Retina (tissue), 1 donor: ENCODE measurements around the gene PTPN22.
"Not testable (repeated sequence)": the region's sequence is repeated elsewhere in the genome, so short reads cannot be mapped to it uniquely, and the experiment has no call there.

Experiments used
- DNase-seq: peaks from one replicate; pipeline ENCODE4 v3.0.0-alpha.2; 2016

PTPN22 gene

DNA sequence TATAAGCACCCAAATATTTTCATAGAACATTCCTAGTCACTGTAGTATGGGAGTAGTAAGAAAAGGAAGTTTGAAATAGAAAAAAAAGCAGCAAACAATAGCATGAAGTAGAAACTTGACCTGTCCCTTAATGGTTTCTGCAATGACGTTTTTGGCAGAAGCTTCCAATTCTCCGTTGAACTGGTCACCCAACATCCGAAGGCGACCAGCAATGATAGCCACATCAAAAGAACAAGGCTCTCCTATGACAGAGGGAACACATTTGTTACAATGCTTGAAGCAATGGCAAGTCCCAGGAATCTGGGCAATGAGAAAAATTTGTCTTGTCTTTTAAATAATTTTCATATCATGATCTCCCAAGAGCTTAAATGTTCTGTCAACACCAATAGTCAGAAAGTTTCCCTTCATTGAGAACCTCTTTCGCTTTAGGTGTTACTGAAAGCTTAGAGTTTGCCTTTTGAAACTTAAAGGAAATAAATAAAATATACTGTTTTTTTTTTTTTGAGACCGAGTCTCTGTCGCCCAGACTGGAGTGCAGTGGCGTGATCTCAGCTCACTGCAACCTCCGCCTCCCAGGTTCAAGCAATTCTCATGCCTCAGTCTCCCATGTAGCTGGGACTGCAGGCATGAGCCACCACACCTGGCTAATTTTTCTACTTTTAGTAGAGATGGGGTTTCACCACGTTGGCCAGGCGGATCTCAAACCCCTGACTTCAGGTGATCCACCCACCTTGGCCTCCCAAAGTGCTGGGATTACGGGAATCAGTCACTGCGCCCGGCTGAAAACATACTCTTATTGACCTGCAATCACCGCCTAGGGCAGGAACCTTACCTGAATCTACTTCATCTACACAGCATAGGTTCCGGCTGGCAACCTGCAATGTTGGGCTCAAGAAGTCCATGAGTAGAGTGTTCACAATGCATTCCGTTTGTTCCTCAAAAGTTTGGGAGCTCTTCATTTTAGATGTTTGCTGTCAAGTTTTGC is 15.2 kb upstream of the PTPN22 start:
- no peak for DNase-seq

DNA sequence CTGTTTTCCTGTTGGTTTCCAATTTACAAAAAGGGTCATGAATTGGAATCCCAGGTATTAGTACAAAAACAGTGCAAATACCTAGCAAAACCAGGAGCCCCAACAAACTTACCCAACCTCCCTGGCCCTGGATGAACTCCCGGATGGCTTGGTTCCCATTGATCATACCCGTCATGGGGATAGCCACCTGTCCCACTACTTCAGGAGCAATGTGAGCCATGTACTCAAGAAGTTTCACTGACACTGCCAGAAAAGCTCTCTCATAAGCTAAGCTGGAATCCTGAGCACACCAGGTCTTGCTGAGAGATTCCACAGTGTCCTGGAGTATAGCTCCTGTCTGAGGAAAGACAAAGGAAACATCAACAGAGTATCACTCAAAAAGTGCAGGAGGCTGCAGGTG is 10.1 kb upstream of the PTPN22 start:
- DNase-seq = no peak

DNA sequence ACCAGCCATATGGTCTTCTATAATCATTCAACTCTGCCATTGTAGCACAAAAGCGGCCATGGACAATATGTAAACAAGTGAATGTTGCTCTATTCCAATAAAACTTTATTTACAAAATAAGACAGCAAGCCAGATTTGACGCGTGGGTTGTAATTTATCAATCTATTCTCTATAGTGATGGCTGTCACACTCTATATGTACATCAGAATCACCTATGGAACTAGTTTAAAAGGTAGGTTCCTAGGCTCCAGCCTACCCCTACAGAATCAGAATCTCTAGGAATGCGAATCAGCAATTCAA is 8.2 kb upstream of the PTPN22 start:
- no peak for DNase-seq

DNA sequence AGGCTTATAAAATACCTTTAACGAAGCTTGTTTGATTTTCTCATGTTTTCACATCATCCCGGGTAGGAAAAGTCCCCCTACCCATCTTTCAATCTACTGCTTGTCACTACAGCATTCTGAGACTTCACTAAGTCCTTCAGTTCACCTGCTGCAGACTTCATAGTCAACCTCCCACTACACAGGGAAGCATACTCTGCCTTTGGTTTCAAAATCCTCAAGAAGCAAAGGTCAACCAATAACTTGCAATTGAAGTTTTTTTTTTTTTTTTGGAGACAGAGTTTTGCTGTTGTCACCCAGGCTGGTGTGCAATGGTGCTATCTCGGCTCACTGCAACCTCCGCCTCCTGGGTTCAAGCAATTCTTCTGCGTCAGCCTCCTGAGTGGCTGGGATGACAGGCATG is 4.7 kb upstream of the PTPN22 start:
- no peak for DNase-seq

DNA sequence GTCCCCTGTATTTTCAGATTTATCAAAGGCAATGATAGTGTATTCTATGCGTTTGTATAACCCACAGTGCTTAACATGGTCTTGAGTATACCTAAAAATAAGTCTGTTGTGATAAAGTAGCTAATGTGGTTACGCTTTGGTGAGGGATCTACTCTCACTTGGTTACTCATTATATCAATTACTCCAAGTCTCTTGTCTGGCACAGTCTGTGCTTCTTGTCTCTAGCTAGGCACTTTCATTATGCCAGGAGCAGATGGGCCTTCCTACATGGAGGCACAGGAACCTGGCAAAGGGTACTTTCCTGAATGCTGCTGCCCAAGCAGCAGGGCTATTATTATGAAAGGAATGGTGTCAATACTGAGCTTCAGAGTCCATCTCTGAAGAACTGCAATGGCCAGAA is 4.2 kb upstream of the PTPN22 start:
- DNase-seq = no peak

DNA sequence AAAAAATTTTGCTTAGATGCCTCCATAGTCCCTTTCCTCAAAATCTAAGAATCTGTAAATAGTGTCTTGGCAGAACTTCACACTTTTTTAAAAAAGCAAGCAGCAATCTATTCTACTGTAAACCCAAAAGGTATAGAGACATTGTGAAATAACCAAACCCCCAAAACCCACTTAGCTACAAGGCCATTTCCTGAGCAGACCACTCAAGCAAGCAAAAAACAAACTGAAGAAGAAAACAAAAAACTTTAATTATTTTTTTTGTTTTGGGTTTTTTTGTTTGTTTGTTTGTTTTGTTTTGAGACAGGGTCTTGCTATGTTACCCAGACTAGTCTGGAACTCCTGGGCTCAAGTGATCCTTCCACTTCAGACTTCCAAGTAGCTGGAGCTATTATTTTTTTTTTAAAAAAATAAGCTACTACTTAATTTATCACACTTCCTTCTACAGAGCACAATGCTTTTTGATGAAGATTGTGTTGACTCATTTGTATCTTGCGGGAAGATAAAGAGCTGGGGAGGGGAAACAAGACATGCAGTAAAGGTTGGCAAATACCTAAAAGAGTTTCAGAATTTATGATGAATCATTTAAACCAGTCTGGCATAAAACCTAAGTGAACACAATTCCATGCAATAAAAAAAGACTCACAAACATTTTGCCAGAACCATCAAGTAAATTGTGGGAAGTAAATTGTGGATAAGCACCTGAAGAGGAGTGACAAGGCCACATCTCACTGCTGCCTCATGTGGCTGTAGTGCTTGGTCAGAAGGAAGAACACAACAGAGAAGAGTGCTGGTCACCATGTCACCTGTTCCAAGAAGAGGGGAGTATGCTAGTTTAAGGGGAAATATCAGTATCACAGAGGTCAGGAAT is 2.7 kb upstream of the PTPN22 start:
- no peak for DNase-seq

DNA sequence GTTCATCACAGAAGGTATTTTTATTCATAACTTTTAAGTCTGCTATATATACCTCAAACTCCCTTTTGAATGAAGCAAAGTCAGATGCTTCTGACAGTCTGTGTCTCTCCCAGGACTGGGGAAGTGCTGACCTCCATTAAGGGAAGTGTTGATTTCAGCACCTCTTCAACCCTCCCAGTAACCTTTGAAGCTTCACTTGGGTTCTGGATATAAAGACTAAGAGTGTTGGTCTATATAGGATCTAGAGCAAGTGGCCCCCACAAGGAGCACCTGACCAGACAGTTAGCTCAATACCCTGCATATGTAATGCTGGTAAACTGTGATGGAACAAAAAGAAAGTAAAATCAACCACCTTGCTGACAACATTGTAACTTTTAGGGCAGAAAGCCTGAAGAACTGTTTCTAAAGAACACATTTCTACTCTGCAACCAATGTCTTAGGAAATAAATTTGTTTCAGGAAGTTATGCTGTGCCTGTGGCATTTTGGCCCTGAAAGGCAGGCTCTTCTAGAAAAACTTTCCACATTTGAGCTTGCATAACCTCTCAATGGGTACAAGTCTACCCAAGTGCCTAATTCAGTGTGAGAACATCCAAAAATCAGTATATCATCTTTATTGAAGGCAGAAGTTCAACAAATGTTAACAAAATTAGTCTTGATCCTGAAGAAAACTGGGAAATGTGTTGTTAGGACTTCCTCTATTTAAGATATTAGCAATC is 865 bp upstream of the PTPN22 start:
- DNase-seq = no peak

DNA sequence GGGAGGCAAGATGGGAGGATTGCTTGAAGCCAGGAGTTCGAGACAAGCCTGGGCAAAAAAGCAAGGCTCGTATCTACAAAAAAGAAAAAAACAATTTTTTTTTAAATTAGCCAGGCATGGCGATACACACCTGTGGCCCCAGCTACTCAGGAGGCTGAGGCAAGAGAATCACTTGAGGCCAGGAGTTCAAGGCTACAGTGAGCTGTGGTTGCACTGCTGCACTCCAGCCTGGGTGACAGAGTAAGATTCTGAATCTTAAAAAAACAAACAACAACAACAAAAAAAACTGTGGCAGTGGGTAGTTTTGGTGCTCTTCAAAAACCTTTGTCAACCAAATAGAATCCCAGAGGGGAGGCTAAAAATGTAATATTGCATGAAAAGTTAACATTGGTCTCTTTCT is 734 bp downstream of the PTPN22 start:
- DNase-seq = no peak

DNA sequence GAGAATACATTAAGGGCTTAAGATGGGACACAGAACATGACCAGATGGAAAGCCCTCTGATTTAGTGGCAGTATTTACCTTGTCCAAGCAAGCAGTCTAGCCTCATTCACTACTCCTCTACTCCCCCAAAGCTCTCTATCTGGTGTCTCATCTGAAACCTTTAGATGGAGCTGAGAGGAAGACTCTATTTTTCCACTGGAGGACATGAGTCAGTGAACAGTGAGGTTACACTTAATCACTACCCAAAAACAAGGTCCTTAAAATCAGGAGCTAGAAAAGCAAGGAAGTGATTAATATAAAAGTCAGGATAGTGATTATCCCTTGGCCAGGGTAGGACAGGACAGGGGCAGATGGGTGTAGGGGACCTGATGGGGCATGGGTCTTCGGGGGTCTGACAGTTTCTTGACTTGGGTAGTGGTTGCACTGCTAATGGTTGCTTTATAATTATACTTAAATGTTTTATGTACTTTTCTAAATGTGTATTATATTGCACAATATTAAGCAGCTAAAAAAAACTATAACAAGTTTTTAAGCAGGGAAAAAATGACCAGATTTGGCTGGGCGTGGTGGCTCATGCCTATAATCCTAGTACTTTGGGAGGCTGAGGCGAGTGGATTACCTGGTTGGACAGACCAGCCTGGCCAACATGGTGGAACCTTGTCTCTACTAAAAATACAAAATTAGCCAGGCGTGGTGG is 3.0 kb downstream of the PTPN22 start:
- no peak for DNase-seq

DNA sequence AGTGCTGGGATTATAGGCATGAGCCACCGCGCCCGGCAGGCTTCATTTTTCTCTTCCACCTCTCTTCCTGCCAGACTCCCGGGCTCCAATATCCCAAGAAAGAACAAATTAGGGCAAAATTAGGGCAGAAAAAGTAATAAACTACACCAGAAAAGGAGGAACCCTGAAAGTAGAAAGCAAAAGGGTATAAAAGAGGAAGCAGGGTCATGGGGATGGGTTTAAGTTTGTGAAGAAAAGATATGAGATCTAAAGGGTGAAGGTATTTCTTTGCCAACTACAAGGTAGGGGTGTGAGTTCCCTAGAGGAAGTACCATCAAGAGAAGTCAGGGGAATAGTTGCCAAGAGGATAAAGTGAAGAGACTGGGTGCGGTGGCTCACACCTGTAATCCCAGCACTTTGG is 9.9 kb downstream of the PTPN22 start:
- DNase-seq = no peak

DNA sequence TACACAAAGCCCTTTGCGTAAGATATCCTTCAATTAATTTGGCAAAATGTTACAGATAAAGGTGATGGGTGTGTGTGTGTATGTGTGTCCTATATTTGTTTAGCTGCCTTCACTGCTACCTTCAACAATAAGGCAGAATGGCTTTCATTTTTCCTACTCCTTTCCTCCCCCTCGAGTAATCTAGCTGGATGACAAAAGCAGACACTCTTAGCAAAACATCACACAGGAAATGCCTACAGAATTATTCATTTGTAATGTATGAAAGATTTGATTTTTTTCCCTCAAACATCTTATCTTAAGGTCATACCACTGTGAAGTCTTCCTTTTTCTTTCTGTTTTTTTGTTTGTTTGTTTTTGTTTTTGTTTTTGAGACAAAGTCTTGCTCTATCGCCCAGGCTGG is 10.6 kb downstream of the PTPN22 start:
- DNase-seq = no peak

DNA sequence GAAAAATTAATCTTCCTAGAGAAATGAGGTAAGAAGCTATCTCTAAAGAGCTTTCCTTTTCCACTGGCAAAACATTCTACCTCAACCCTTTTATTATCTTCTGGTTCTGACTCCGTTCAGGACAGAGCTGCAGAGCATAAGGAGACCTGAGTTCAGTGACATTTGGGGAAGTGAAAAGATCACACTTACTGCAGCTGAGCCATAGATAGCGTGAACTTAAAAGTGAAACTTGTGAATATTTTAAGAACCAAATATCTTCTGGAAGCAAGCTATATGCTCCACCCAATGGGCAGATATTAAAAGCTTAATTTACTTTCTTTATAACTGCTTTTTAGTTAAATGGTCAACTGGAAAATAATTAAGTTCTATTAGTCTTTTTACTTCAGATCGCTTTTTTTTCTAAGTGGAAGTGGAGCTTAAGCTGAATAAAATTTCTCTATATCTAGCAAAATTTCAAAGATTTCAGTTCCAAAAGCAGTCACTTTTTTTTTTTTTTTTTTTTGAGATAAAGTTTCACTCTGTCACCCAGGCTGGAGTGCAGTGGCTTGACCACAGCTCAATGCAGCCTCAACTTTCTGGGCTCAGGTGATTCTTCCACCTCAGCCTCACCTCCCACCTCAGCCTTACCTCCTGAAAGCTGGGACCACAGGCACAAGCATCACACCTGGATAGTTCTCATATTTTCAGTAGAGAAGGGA is 11.9 kb downstream of the PTPN22 start:
- DNase-seq = no peak

DNA sequence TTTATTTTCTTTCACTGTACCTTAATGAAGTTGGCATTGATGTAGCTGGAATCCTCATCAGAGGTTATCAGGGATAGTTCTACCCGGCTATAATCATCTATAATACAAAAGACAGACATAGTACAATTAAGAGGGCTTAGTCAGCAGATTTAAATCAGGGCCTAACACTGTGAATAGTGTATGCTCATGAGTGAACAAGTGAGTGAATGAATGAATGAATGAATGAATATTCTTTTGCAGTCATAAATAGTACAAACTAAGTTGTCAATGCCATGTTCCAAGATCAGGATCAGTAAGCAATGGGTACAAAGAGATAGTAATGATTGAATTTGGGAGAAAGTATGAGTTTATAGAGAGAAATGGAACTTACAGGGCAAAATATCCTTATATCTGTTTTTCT is 12.5 kb downstream of the PTPN22 start:
- DNase-seq = no peak

DNA sequence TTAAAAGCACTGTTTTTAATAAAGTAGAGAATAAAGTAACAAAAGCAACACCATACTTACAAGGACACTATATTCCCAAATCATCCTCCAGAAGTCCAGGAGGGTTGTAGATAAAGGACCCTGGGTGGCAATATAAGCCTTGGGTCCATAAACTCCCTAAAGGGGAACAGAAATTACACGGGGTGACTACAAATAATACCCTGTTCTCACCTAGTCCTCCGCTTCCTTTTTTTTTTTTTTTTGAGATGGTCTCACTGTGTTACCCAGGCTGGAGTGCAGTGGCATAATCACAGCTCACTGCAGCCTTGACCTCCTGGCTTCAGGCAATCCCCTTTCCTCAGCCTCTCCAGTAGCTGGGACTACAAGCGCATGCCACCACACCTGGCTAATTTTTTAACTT is 13.1 kb downstream of the PTPN22 start:
- no peak for DNase-seq

DNA sequence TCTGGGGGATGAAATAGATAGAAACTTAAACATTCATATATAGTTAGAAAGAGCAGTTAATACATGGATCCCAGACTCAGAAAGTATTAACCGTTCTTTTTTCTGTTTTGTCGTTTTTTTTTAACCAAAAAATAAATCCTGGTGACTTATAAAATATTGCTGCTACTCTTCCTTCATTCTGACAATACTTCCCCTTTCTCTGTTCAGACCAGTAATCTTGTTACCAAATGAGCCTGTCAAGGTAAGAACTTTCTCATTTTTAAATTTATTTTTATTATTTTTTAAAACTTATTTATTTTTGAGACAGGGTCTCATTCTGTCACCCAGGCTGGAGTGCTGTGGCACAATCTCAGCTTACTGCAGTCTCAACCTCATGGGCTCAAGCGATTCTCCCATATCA is 13.7 kb downstream of the PTPN22 start:
- DNase-seq = no peak

DNA sequence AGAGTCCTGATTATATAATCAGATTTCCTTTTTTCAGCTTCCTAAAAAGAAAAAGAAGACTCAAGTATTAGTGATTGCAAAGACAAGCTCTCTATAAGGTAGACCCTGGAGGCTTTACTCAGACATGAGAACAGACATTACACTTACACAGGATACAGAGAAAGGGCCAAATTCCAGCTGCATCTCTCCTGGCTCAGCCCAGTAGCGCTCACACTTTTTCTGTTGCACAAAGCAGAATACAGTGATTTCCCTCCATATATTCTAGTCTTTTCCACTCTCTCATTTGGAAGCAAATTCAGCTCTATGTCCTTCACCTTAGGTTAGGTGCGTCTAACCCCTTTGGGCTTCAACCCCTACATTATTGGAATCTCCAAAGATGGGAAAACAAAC is 15.1 kb downstream of the PTPN22 start:
- DNase-seq = no peak

DNA sequence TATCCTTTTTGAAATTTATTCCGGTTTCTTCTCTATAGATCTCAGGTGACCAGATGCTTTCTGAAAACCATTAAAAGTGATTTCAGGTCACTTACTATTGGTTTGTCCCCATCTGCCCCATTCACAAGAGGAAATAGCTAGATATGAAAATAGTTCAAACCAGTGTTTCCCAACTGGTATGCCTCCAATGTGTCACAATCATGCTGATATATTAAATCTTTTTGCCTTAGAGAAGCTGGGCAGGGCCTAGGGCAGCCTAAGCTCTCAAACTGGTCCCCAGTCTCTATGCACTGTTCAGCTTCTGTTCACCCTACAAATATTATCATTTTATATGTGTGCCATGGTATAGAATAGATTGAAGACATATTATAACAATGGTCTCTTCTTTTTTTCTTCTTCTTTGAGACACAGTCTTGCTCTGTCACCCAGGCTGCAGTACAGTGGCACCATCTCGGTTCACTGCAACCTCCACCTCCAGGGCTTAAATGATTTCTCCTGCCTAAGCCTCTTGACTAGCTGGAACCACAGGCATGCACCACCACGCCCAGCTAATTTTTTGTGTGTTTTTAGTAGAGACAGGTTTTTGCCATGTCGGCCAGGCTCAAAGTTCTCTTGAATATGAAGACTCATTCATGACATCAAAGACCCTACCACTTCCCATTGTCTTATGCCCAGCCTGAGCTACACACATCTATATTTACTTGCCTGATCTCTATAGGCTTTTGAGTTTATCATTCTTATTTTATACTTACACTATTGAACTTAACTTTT is 15.7 kb downstream of the PTPN22 start:
- DNase-seq = no peak

DNA sequence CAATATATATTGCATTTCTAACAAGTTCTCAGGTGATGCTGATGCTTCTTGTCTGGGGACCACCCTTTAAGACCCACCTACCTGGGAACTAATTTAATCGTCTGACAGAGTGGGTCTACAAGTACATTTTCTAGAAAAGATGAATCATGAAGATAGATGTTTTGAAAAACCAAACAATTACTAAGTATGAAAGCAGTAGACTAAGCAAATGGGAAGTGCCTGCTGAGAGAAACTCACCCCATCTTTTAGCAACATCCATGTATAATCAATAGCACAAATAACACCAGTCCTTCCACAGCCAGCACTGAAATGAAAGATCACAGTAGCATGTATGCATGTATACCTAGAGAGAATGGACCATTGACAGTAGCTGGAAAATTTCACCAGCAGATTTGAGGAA is 17.3 kb downstream of the PTPN22 start:
- DNase-seq = no peak

DNA sequence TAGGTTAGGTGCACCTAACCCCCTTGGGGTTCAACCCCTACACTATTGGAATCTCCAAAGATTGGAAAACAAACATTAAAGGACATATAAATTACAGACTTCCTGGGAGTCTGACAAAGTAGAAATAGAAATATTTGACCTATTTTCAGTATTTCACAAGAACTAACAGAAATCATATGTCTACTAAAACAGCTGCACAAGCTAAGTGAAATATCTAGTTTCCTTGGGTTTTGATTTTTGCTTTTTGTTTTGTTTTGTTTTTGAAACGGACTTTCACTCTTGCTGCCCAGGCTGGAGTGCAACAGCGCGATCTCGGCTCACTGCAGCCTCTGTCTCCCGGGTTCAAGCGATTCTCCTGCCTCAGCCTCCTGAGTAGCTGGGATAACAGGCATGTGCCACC is 18.8 kb downstream of the PTPN22 start:
- DNase-seq = not testable (repeated sequence)

DNA sequence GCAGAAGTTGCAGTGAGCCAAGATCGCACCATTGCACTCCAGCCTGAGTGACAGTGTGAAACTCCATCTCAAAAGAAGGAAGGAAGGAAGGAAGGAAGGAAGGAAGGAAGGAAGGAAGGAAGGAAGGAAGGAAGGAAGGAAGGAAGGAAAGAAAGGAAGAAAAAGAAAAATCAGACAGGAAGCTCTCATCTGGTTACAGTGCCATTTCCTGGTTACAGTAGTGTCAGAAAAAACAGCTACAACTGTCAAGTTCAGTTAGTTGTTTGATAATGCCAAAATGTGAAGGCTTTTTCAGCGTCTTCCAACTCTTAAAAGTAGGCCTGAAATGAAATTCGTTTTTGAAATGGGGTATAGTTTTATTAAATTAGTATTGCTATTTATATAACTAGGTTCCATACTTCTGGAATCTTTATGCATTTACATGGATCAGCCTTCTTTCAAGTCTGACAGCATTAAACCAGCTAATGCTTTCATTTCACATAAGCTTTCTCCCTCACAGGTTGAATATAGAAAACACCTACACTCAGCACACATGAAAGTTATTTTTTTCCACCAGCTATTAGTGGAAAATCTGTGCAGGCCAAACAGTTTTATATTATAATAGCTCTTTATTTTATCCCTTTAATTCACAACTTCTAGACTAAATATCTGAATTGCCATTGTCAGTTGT is 21.2 kb downstream of the PTPN22 start:
- no peak for DNase-seq

DNA sequence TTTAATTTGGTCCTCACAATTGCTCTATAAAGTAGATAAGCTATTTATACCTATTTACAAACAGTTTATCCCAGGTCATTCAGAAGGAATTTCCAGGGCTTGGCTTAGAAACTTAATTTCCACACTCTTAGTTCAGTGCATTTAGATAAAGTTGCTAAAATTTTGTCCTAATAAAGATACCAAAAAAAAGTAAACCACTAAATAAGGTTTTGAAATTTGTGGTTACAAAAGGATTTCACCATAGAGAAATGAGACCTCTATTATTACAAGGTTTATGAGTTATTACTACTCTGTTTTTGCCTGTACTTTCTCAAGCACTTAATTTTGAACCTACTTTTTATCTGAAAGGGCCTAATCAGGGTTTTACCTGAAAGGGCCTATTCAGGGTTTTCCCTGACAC is 22.4 kb downstream of the PTPN22 start:
- no peak for DNase-seq
